H7 (cell line): Measurements from ENCODE around the gene EIF2S2. TPM values are rescaled to one million over a fixed set of nuclear protein-coding genes. Genes with fewer than 3 reads are reported as not detected.

ENCODE experiments used
- DNase-seq: peaks from one replicate; pipeline ENCODE4 v3.0.0; 2012
- H3K27me3 ChIP-seq: 2 replicates; pipeline ENCODE4 v1.6.0; 2011; ENCODE audit warnings: mild to moderate bottlenecking, low read length; ENCODE audit not compliant: control insufficient read depth, insufficient read depth
- H3K36me3 ChIP-seq: replicated peaks from 2 replicates; pipeline ENCODE4 v1.5.1; 2011; ENCODE audit warnings: low read length; ENCODE audit not compliant: control insufficient read depth, insufficient read depth
- H3K4me3 ChIP-seq: 2 replicates; pipeline ENCODE4 v1.5.1; 2011; ENCODE audit warnings: low read depth, mild to moderate bottlenecking, control low read depth, low read length, moderate library complexity; ENCODE audit not compliant: insufficient read depth
- total RNA-seq: library from RNA; depleted of rRNA; stranded (reverse); fragments of >200 nt; shearing (Covaris generic); gene quantifications from 2 replicates; pipeline ENCODE4 v1.2.3, GENCODE V29; 2014; rRNA removed

The EIF2S2 gene
- total RNA-seq, 1 experiment from 2014 or later = 106 TPM

DNA sequence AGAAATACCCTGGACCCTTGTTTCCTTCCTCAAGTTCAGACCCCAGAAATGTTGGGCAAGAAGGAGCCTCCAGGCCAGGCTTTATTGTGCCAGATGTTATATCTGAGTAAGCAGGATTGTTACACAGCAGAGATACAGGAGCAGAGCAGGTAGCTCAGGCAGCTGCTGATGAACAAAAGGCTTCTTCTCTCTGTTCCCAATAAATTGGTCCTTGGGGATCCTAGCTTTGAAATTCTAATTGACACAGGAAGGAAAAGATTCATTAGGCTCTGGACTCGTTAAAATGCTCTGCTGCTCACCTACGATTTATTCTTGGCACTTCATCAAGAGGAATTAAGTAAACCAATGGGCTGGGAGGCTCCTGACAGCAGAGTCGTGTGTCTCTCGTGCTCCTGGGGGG, 64.1 kb downstream of the EIF2S2 start:
- Histone ChIP-seq H3K36me3 (0 out of 2 replicates have a peak, but pooled peaks cover 2% of the 10 kb centered on the region), H3K4me3 (no peak overlapping the region), H3K27me3 (no peaks in the 10 kb centered on the region)
- DNase-seq = no peak

DNA sequence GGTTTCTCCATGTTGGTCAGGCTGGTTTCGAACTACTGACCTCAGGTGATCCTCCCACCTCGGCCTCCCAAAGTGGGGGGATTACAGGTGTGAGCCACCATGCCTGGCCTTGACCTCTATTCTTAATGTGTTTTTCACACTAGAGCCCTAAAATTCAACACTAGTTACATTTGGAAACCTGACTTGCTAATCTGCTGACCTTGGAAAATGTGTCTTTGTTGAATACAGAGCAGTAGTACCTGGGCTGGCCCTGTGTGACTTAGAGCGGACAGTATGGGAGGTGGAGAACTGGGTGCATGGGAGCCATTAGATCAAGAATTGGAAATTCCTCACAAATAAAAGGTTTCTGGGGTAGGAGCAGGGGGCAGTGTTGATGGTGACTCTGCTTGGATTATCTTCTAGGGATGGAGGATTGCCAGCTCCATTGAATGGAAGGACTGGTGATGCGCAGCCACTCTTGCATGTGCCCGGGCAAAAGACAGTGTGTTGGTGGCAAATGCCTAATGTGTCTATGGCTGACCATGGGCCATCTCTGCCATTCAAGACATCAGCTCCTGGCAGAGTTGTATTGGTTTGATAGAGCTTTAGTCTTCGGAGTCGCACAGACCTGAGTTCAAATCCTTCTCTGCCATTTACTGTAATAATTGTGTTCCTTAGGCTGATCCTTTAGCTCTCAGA, 64.9 kb downstream of the EIF2S2 start:
- Histone ChIP-seq H3K27me3 (no peaks in the 10 kb centered on the region), H3K36me3 (0 out of 2 replicates have a peak, but pooled peaks cover 2% of the 10 kb centered on the region), H3K4me3 (no peak overlapping the region)
- no peak for DNase-seq

DNA sequence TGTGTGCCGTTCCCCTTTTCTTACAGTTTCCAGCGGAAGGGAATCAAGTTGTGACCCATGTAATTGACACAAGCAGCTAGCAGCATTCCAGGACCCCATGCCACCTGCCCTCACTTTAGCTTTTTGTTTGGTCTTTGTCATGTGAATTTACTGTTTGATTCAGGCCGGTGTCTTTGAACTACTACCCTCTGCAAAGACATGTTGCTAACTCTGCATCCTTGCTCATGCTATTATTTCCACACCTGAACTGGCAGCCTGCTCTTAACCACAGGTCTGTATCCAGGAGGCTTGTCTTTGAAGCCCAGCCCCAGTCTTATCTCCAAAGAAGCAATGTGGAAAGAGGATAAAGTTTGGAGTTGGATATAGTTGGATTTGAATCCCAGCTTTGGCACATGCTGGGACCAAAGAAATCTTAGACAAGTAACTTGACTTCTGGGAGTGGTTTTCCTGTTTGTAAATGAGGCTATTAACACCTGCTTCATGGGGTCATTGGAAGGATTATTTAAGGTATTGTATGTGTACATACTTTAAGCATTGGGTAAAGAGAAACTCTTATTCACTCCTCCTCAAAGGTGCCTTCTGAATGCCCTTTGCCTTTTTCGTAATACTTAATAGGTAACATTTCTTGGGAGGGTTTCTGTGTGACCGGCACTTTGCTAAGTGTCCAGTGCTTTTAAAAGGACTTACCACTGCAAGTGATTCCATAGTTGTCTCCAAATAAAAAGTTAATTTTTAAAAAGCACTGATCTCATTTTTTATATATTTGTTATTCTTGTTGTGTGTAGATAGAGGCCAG, 65.9 kb downstream of the EIF2S2 start:
- 0 out of 2 replicates have a peak, but pooled peaks cover 2% of the 10 kb centered on the region for H3K36me3 ChIP-seq
- DNase-seq = peak; percentile 65
- H3K4me3 ChIP-seq = no peak overlapping the region
- H3K27me3 ChIP-seq = no peaks in the 10 kb centered on the region

DNA sequence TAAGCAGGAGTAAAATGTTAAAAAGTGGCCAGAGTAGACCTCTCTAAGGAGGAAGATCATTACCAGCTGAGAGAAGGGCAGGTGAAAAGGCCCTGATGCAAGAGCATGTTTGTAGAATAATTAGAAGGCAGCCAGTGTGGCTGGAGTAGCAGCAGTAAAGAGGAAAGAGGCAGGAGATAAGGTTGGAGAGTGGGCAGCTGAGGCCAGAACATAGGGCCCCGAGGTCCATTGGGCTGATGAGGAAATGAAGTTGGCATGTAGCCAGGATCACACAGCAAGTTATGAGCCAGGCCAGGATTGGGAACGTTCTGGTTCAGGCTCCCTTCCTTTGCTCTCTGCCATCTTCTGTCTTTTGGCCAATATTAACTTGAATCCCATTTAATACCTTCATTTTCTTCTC, 66.7 kb downstream of the EIF2S2 start:
- Histone ChIP-seq H3K36me3 (0 out of 2 replicates have a peak, but pooled peaks cover 2% of the 10 kb centered on the region), H3K4me3 (no peak overlapping the region), H3K27me3 (no peaks in the 10 kb centered on the region)
- no peak for DNase-seq

DNA sequence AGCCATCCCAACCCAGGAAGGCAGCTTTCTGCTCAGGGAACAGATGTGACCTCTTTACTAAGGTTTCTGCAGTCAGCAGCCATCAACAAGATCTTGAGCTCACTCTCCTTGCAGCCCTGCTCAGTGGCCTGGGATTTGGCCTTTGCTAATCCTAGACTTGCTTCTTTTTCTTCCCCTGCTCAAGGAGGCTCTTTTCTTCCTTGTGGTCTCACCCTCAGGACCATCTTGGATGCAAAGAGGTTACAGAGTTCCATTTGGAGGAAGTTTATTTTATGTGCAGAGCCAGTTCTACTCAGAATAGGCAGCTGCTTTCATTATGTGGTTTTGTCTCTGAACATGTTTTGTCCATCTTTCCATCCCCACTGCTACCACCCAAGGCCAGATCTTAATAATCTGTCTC, 69.0 kb downstream of the EIF2S2 start:
- no peak for DNase-seq
- Histone ChIP-seq H3K4me3 (no peak overlapping the region), H3K27me3 (no peaks in the 10 kb centered on the region), H3K36me3 (0 out of 2 replicates have a peak, but pooled peaks cover 2% of the 10 kb centered on the region)

DNA sequence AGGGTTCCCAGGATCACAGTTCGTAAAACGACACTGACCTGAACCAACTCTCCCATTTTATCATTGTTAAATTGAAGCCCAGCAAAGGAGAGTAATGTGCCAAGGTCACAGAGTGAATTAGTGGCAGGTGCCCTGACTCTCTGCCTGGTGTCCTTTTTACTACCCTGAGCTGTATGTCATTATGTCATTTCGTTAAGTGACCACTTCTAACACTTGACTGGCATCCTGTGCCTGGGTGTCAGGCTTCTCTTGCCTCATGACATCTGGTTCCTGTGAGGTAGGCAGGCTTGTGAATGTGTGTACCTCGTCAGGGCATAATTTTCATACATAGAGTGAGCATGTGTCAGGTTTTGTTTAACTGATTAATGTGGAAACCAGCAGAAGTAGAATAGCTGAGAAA, 69.8 kb downstream of the EIF2S2 start:
- Histone ChIP-seq H3K4me3 (no peak overlapping the region), H3K36me3 (0 out of 2 replicates have a peak, but pooled peaks cover 2% of the 10 kb centered on the region), H3K27me3 (no peaks in the 10 kb centered on the region)
- no peak for DNase-seq

DNA sequence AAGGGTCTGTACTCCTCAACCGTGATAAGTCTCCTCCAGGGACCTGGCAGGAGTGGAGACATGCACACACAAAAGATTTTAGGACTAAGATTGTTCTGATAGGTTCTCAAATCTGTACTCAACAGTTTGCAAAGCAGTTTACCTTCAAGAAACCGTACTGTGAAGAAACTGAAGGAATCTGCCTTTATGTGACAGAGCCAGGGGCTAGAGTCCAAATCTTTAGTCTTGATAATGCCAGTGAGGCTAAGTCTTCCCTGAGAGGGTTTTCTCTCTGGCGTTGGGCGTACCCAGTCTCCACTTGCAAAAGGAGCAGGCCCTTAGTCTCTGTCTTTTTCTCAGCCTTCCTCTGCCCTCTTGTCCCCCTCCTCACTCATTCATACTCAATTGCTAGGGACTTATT, 70.8 kb downstream of the EIF2S2 start:
- H3K27me3 ChIP-seq = no peaks in the 10 kb centered on the region

DNA sequence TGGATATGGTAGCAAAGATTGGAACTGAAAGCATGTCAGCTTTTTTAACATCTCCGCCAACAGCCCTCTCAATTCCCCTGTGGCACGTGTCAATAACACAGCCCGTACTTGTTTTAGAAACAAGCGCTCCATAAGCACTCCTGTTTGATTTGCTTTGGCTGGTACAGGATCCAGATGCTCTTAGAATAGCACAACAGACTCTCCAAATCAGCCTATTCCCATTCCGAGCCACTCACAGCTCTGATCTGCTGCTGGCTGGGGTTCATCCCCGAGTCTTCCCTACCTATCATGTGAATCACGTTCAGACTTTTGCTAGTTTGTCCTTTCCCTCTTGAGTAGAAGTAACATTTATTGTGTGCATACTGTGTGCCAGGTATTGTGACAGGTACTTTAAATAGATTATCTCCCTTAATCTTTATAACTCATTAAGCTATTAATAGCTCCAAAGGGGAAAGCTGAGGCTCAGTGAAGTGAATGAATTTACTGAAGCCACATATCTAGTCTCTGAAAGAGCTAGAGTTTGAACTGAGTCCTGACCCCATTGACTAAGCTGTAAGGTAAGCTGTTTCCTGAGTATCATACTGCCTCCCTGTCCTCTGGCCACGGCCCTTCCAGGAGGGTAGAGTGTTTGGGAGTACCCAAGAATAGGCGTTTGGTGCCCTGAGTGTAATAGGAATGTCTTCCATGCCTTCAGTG, 71.6 kb downstream of the EIF2S2 start:
- H3K27me3 ChIP-seq = no peaks in the 10 kb centered on the region
- H3K36me3 ChIP-seq = 0 out of 2 replicates have a peak, but pooled peaks cover 2% of the 10 kb centered on the region
- no peak overlapping the region for H3K4me3 ChIP-seq
- no peak for DNase-seq

More for the DNA sequence above, 70.8 kb downstream of the EIF2S2 start:
- Histone ChIP-seq H3K4me3 (no peak overlapping the region), H3K36me3 (0 out of 2 replicates have a peak, but pooled peaks cover 2% of the 10 kb centered on the region)
- DNase-seq = no peak

Other genes starting within 250 kb of the EIF2S2 start
- gene RALY, start 118.3 kb downstream of the EIF2S2 start, total RNA-seq = 147 and 164 TPM in 2 replicates
- gene ASIP, start 129.2 kb upstream of the EIF2S2 start, total RNA-seq = not detected in 2 replicates
- 331 and 361 TPM in 2 replicates for gene AHCY, start 191.1 kb upstream of the EIF2S2 start, total RNA-seq